BLaER1 treated with 17β-estradiol and CSF1 and Interleukin-3, amounts not matched to agents 10 nM and 100 nM (cell line): ENCODE measurements around the gene EPHA4.

Experiments
- H3K27ac ChIP-seq, 11 experiments: shearing (Covaris generic); formaldehyde crosslinking; 2 replicates each; pipeline ENCODE4 v1.8.1; 2022
- H3K27me3 ChIP-seq, 11 experiments: shearing (Covaris generic); formaldehyde crosslinking; 2 replicates each; pipeline ENCODE4 v1.8.1; 2022
- H3K36me3 ChIP-seq, 11 experiments: shearing (Covaris generic); formaldehyde crosslinking; 2 replicates each; pipeline ENCODE4 v1.8.1; 2022
- H3K4me1 ChIP-seq, 10 experiments: shearing (Covaris generic); formaldehyde crosslinking; 2 replicates each; pipeline ENCODE4 v1.8.1; 2022
- H3K4me2 ChIP-seq, 11 experiments: shearing (Covaris generic); formaldehyde crosslinking; 2 replicates each; pipeline ENCODE4 v1.8.1; 2022
- H3K4me3 ChIP-seq, 10 experiments: shearing (Covaris generic); formaldehyde crosslinking; 2 replicates each; pipeline ENCODE4 v1.8.1; 2022
- H3K9ac ChIP-seq, 11 experiments: shearing (Covaris generic); formaldehyde crosslinking; 2 replicates each; pipeline ENCODE4 v1.8.1; 2022
- H3K9me3 ChIP-seq, 11 experiments: shearing (Covaris generic); formaldehyde crosslinking; replicated peaks in 1 of 11; 2 replicates each; pipeline ENCODE4 v1.8.1; 2022
- H4K20me1 ChIP-seq, 11 experiments: shearing (Covaris generic); formaldehyde crosslinking; 2 replicates each; pipeline ENCODE4 v1.8.1; 2022
- Cebpa-rat ChIP-seq, 11 experiments: shearing (Covaris generic); IDR thresholded peaks; 2 replicates each; pipeline ENCODE4 v1.8.1; 2022

EPHA4 gene

GRCh38 chr2:221480821-221481220 lies 91.3 kb downstream of the EPHA4 start:
- Histone ChIP-seq H3K36me3 (no peaks in the 10 kb centered on the region), H3K27me3 (no peaks in the 10 kb centered on the region), H3K27ac (no peak overlapping the region), H3K4me1 (no peaks in the 10 kb centered on the region), H4K20me1 (no peaks in the 10 kb centered on the region), H3K9me3 (no peaks in the 10 kb centered on the region), H3K4me2 (no peak overlapping the region), H3K4me3 (no peak overlapping the region), H3K9ac (no peak overlapping the region)
- no peak for TF ChIP-seq Cebpa-rat (IDR thresholded peaks at IDR 0.05)

- H3K36me3 ChIP-seq: no peaks in the 10 kb centered on the region
- H3K4me2 ChIP-seq: no peak overlapping the region
- H3K27me3 ChIP-seq: no peaks in the 10 kb centered on the region
- no peak overlapping the region for H3K27ac ChIP-seq
- no peaks in the 10 kb centered on the region for H3K9me3 ChIP-seq
- no peak for TF ChIP-seq Cebpa-rat (IDR thresholded peaks at IDR 0.05)
- no peak overlapping the region for H3K4me3 ChIP-seq
- H4K20me1 ChIP-seq: no peaks in the 10 kb centered on the region
- H3K9ac ChIP-seq: no peak overlapping the region
- H3K4me1 ChIP-seq: no peaks in the 10 kb centered on the region
These were observed 91.9 kb downstream of the EPHA4 start for GRCh38 chr2:221480163-221480562.

- H3K4me2 ChIP-seq: no peak overlapping the region
- no peak overlapping the region for H3K27ac ChIP-seq
- no peak overlapping the region for H3K9ac ChIP-seq
- no peaks in the 10 kb centered on the region for H3K36me3 ChIP-seq
- no peak overlapping the region for H3K4me3 ChIP-seq
- H3K27me3 ChIP-seq: no peaks in the 10 kb centered on the region
- no peaks in the 10 kb centered on the region for H3K9me3 ChIP-seq
- no peak for TF ChIP-seq Cebpa-rat (IDR thresholded peaks at IDR 0.05)
- no peaks in the 10 kb centered on the region for H3K4me1 ChIP-seq
- no peaks in the 10 kb centered on the region for H4K20me1 ChIP-seq
These were observed 93.6 kb downstream of the EPHA4 start for GRCh38 chr2:221478485-221478863.

- Histone ChIP-seq H3K36me3 (no peaks in the 10 kb centered on the region), H3K27ac (no peak overlapping the region), H3K4me2 (no peak overlapping the region), H3K9me3 (no peaks in the 10 kb centered on the region), H3K4me3 (no peak overlapping the region), H3K27me3 (no peaks in the 10 kb centered on the region), H3K9ac (no peak overlapping the region), H4K20me1 (no peaks in the 10 kb centered on the region), H3K4me1 (no peaks in the 10 kb centered on the region)
- no peak for TF ChIP-seq Cebpa-rat (IDR thresholded peaks at IDR 0.05)
These were observed 94.2 kb downstream of the EPHA4 start for GRCh38 chr2:221477714-221478484.

GRCh38 chr2:221476195-221476594 lies 95.9 kb downstream of the EPHA4 start:
- Histone ChIP-seq H3K27ac (no peak overlapping the region), H3K36me3 (no peaks in the 10 kb centered on the region), H3K4me1 (no peaks in the 10 kb centered on the region), H3K4me2 (no peak overlapping the region), H3K27me3 (no peaks in the 10 kb centered on the region), H3K9me3 (no peaks in the 10 kb centered on the region), H3K9ac (no peak overlapping the region), H4K20me1 (no peaks in the 10 kb centered on the region), H3K4me3 (no peak overlapping the region)
- TF ChIP-seq Cebpa-rat (IDR thresholded peaks at IDR 0.05): peak in 2 of 11 experiments; percentile 44 to 60; a peak in 3 of 22 replicates

- Histone ChIP-seq H3K36me3 (no peaks in the 10 kb centered on the region), H3K27me3 (no peaks in the 10 kb centered on the region), H3K9me3 (no peaks in the 10 kb centered on the region)
These were observed 98.7 kb downstream of the EPHA4 start for GRCh38 chr2:221473451-221473850.

GRCh38 chr2:221468317-221468716 lies 103.8 kb downstream of the EPHA4 start:
- H3K36me3 ChIP-seq: no peaks in the 10 kb centered on the region
- no peak overlapping the region for H3K9ac ChIP-seq
- no peaks in the 10 kb centered on the region for H3K9me3 ChIP-seq
- TF ChIP-seq Cebpa-rat (IDR thresholded peaks at IDR 0.05): no peak
- no peak overlapping the region for H3K4me3 ChIP-seq
- H3K27me3 ChIP-seq: no peaks in the 10 kb centered on the region
- H3K4me1 ChIP-seq: peaks cover 15 to 47% (median 37%) of the 10 kb centered on the region in 10 experiments
- no peak overlapping the region for H3K27ac ChIP-seq
- H3K4me2 ChIP-seq: no peak overlapping the region
- no peaks in the 10 kb centered on the region for H4K20me1 ChIP-seq

More at GRCh38 chr2:221473451-221473850, 98.7 kb downstream of the EPHA4 start:
- Histone ChIP-seq H3K4me2 (no peak overlapping the region), H3K4me3 (no peak overlapping the region), H3K9ac (no peak overlapping the region), H3K27ac (no peak overlapping the region), H4K20me1 (no peaks in the 10 kb centered on the region), H3K4me1 (no peaks in the 10 kb centered on the region; a peak in 1 of 20 replicates)
- no peak for TF ChIP-seq Cebpa-rat (IDR thresholded peaks at IDR 0.05)

- Histone ChIP-seq H3K4me1 (peaks cover 15 to 54% (median 41%) of the 10 kb centered on the region in 10 experiments), H3K9me3 (no peaks in the 10 kb centered on the region), H4K20me1 (no peaks in the 10 kb centered on the region), H3K4me2 (peak overlapping the region in 7 of 11 experiments; percentile 9 to 93 (median 22); a peak in 7 of 22 replicates), H3K9ac (no peak overlapping the region), H3K27ac (no peak overlapping the region), H3K36me3 (no peaks in the 10 kb centered on the region), H3K4me3 (no peak overlapping the region), H3K27me3 (no peaks in the 10 kb centered on the region)
- TF ChIP-seq Cebpa-rat (IDR thresholded peaks at IDR 0.05): no peak
These were observed 104.5 kb downstream of the EPHA4 start for GRCh38 chr2:221467610-221468009.

- no peak for TF ChIP-seq Cebpa-rat (IDR thresholded peaks at IDR 0.05)
- H3K36me3 ChIP-seq: no peaks in the 10 kb centered on the region
- H3K4me1 ChIP-seq: peaks cover 15 to 54% (median 41%) of the 10 kb centered on the region in 10 experiments
- no peaks in the 10 kb centered on the region for H3K9me3 ChIP-seq
- H4K20me1 ChIP-seq: no peaks in the 10 kb centered on the region
- H3K27ac ChIP-seq: no peak overlapping the region
- H3K4me2 ChIP-seq: peak overlapping the region in 8 of 11 experiments; percentile 6 to 93 (median 84); a peak in 14 of 22 replicates
- H3K9ac ChIP-seq: no peak overlapping the region
- no peaks in the 10 kb centered on the region for H3K27me3 ChIP-seq
- H3K4me3 ChIP-seq: no peak overlapping the region
These were observed 105.4 kb downstream of the EPHA4 start for GRCh38 chr2:221466744-221467143.

- no peaks in the 10 kb centered on the region for H4K20me1 ChIP-seq
- H3K4me2 ChIP-seq: peak overlapping the region; percentile 71 to 93 (median 86)
- no peak overlapping the region for H3K9ac ChIP-seq
- TF ChIP-seq Cebpa-rat (IDR thresholded peaks at IDR 0.05): no peak
- H3K4me1 ChIP-seq: peaks cover 15 to 54% (median 41%) of the 10 kb centered on the region in 10 experiments
- no peaks in the 10 kb centered on the region for H3K36me3 ChIP-seq
- peak overlapping the region in 5 of 11 experiments; percentile 7 to 46 (median 35); a peak in 5 of 22 replicates for H3K27ac ChIP-seq
- peak overlapping the region in 4 of 10 experiments; percentile 20 to 33 (median 27); a peak in 5 of 20 replicates for H3K4me3 ChIP-seq
- no peaks in the 10 kb centered on the region for H3K9me3 ChIP-seq
- H3K27me3 ChIP-seq: no peaks in the 10 kb centered on the region
These were observed 106.3 kb downstream of the EPHA4 start for GRCh38 chr2:221465776-221466175.
